ENCODE results near the gene CD44. TPM values are rescaled to one million over a fixed set of nuclear protein-coding genes. Genes with fewer than 3 reads are reported as not detected.

The CD44 gene
- total RNA-seq, 1 donor from 2014 or later, result 46.0 TPM

- H3K4me3 Mint-ChIP-seq, result no peak overlapping the region
- DNase-seq (ENCODE audit: extremely low spot score, unreplicated experiment), result no peak
- no peaks in the 10 kb centered on the region for H3K9me3 Mint-ChIP-seq
- no peak overlapping the region for H3K27ac Mint-ChIP-seq
- H3K27me3 Mint-ChIP-seq, result peaks cover 9% of the 10 kb centered on the region
- H3K36me3 Mint-ChIP-seq, result peaks cover 4% of the 10 kb centered on the region
- TF ChIP-seq CTCF (conservative IDR thresholded peaks at IDR 0.05), result no peak
- no peaks in the 10 kb centered on the region for H3K4me1 Mint-ChIP-seq (ENCODE audit: unreplicated experiment)
Measured at GRCh38 chr11:35204614-35205013, 65.6 kb downstream of the CD44 start.

GRCh38 chr11:35206616-35207015, 67.6 kb downstream of the CD44 start:
- Mint-ChIP-seq H3K4me1 (ENCODE audit: unreplicated experiment) (no peaks in the 10 kb centered on the region), H3K36me3 (peaks cover 7% of the 10 kb centered on the region), H3K9me3 (no peaks in the 10 kb centered on the region)

GRCh38 chr11:35207471-35208403, 68.8 kb downstream of the CD44 start:
- no peaks in the 10 kb centered on the region for H3K4me1 Mint-ChIP-seq (ENCODE audit: unreplicated experiment)
- peaks cover 9% of the 10 kb centered on the region for H3K27me3 Mint-ChIP-seq
- no peaks in the 10 kb centered on the region for H3K9me3 Mint-ChIP-seq
- peaks cover 7% of the 10 kb centered on the region for H3K36me3 Mint-ChIP-seq
- TF ChIP-seq CTCF (conservative IDR thresholded peaks at IDR 0.05), result no peak
- no peak overlapping the region for H3K27ac Mint-ChIP-seq
- H3K4me3 Mint-ChIP-seq, result no peak overlapping the region
- DNase-seq (ENCODE audit: extremely low spot score, unreplicated experiment), result no peak

More at GRCh38 chr11:35206616-35207015, 67.6 kb downstream of the CD44 start:
- Mint-ChIP-seq H3K4me3 (no peak overlapping the region), H3K27ac (no peak overlapping the region), H3K27me3 (peaks cover 9% of the 10 kb centered on the region)
- TF ChIP-seq CTCF (conservative IDR thresholded peaks at IDR 0.05), result no peak
- DNase-seq (ENCODE audit: extremely low spot score, unreplicated experiment), result no peak

GRCh38 chr11:35208795-35209194, 69.8 kb downstream of the CD44 start:
- Mint-ChIP-seq H3K36me3 (peaks cover 7% of the 10 kb centered on the region), H3K4me3 (no peak overlapping the region), H3K4me1 (ENCODE audit: unreplicated experiment) (no peaks in the 10 kb centered on the region), H3K27me3 (peaks cover 11% of the 10 kb centered on the region), H3K9me3 (no peaks in the 10 kb centered on the region), H3K27ac (no peak overlapping the region)
- DNase-seq (ENCODE audit: extremely low spot score, unreplicated experiment), result no peak
- TF ChIP-seq CTCF (conservative IDR thresholded peaks at IDR 0.05), result no peak

- no peak overlapping the region for H3K4me3 Mint-ChIP-seq
- no peaks in the 10 kb centered on the region for H3K9me3 Mint-ChIP-seq
- no peaks in the 10 kb centered on the region for H3K4me1 Mint-ChIP-seq (ENCODE audit: unreplicated experiment)
- H3K27ac Mint-ChIP-seq, result no peak overlapping the region
- TF ChIP-seq CTCF (conservative IDR thresholded peaks at IDR 0.05), result no peak
- peaks cover 3% of the 10 kb centered on the region for H3K27me3 Mint-ChIP-seq
- no peak for DNase-seq (ENCODE audit: extremely low spot score, unreplicated experiment)
- H3K36me3 Mint-ChIP-seq, result peaks cover 3% of the 10 kb centered on the region
Measured at GRCh38 chr11:35210876-35211546, 72.0 kb downstream of the CD44 start.
